Esophagus muscularis mucosa (tissue), 4 donors: ENCODE measurements around the gene PDE3A. TPM values are rescaled to one million over a fixed set of nuclear protein-coding genes. Genes with fewer than 3 reads are reported as not detected.

Source experiments
- DNase-seq: peaks from one replicate; pipeline ENCODE4 v3.0.0-alpha.2; 2017; ENCODE audit errors: extremely low spot score
- H3K27ac ChIP-seq, 4 donors: fragments of 200-600 bp; sonication (generic); replicated peaks in 1 of 4; 1 replicate in 3 of 4; 2 replicates in 1 of 4; pipeline ENCODE4 v1.5.1; 2016 to 2019; ENCODE audit warnings: mild to moderate bottlenecking in 1 of 4
- H3K27me3 ChIP-seq, 4 donors: fragments of 200-600 bp; sonication (generic); one replicate each; pipeline versions ENCODE4 v1.5.1 to v1.6.0; 2016 to 2019
- H3K36me3 ChIP-seq, 4 donors: fragments of 200-600 bp; sonication (generic); one replicate each; pipeline ENCODE4 v1.5.1; 2016 to 2019
- H3K4me1 ChIP-seq, 4 donors: fragments of 200-600 bp; sonication (generic); one replicate each; pipeline ENCODE4 v1.5.1; 2016 to 2019
- H3K4me3 ChIP-seq, 4 donors: fragments of 200-600 bp; sonication (generic); 1 replicate in 2 of 4; 2 replicates in 2 of 4; pipeline ENCODE4 v1.5.1; 2016 to 2019; ENCODE audit warnings: mild to moderate bottlenecking in 4 of 4, moderate library complexity in 1 of 4
- H3K9me3 ChIP-seq, 4 donors: fragments of 200-600 bp; sonication (generic); 1 replicate in 3 of 4; 2 replicates in 1 of 4; pipeline ENCODE4 v1.5.1; 2016 to 2019
- EP300 ChIP-seq: sonication (generic); formaldehyde crosslinking; IDR thresholded peaks from one replicate; pipeline ENCODE4 v1.6.1; 2017; ENCODE audit warnings: antibody characterized with exemption
- POLR2A ChIP-seq: fragments of 450-650 bp; IDR thresholded peaks from one replicate; pipeline ENCODE4 v1.6.1; 2017; ENCODE audit warnings: antibody characterized with exemption, moderate library complexity, mild to moderate bottlenecking, low read depth
- POLR2AphosphoS5 ChIP-seq, 2 donors: sonication (generic); formaldehyde crosslinking; IDR thresholded peaks; one replicate each; pipeline ENCODE4 v1.6.1; 2017; ENCODE audit warnings: antibody characterized with exemption in 2 of 2
- WGBS: methylation state at CpG from one replicate; pipeline ENCODE4 v1.1.5; 2018; 5-methylcytosine and 5-hydroxymethylcytosine counted together
- intact Hi-C: fragments of 100-400 bp; cut with DNase I; formaldehyde crosslinking; loops from one replicate; pipeline ENCODE4 v1.15.1; 2023
- total RNA-seq, 4 donors: library from RNA; depleted of rRNA; stranded (reverse); fragments of >200 nt; gene quantifications; one replicate each; pipeline versions ENCODE4 v1.1.0 to v1.2.1, GENCODE V29; 2016
- TF ChIP-seq, protein P1 (sequence below), 3 experiments: fragments of 200-600 bp in 2 of 3; fragments of 450-650 bp in 1 of 3; sonication (generic) in 2 of 3; IDR thresholded peaks; one replicate each; pipeline ENCODE4 v1.5.1; 2017 to 2019; ENCODE audit warnings: antibody characterized with exemption in 3 of 3, mild to moderate bottlenecking in 2 of 3, moderate library complexity in 1 of 3

Gene PDE3A
- total RNA-seq, 4 donors from 2014 or later, result 93.8 to 155 (median 106) TPM

DNA sequence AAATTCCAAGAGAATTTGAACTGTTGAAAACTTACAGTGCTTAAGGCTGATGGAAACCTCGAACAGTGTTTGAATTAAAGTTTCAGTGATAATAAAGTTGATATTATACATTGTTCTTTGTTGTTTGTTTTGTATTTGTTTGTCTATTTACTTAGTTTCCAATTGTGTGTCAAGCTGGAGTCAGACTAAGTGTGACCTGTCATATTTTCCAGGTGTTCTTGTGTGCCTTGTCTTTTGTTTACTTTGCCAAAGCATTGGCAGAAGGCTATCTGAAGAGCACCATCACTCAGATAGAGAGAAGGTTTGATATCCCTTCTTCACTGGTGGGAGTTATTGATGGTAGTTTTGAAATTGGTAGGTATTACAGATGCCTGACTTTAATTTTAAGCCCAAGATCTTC, 332.8 kb downstream of the PDE3A start:
- intact Hi-C loops, result no loop called here
- DNase-seq, result no peak
- Histone ChIP-seq H3K4me3 (no peak overlapping the region), H3K4me1 (no peaks in the 10 kb centered on the region), H3K27ac (no peak overlapping the region), H3K36me3 (no peaks in the 10 kb centered on the region), H3K9me3 (no peaks in the 10 kb centered on the region), H3K27me3 (no peaks in the 10 kb centered on the region)
- TF ChIP-seq EP300 (no peak), POLR2AphosphoS5 (IDR thresholded peaks at IDR 0.05) (no peak), POLR2A (no peak)
- TF ChIP-seq, protein P1, sequence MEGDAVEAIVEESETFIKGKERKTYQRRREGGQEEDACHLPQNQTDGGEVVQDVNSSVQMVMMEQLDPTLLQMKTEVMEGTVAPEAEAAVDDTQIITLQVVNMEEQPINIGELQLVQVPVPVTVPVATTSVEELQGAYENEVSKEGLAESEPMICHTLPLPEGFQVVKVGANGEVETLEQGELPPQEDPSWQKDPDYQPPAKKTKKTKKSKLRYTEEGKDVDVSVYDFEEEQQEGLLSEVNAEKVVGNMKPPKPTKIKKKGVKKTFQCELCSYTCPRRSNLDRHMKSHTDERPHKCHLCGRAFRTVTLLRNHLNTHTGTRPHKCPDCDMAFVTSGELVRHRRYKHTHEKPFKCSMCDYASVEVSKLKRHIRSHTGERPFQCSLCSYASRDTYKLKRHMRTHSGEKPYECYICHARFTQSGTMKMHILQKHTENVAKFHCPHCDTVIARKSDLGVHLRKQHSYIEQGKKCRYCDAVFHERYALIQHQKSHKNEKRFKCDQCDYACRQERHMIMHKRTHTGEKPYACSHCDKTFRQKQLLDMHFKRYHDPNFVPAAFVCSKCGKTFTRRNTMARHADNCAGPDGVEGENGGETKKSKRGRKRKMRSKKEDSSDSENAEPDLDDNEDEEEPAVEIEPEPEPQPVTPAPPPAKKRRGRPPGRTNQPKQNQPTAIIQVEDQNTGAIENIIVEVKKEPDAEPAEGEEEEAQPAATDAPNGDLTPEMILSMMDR (IDR thresholded peaks at IDR 0.05), result no peak
- WGBS, result 87% methylated on average over 1 of the region's 1 CpG

DNA sequence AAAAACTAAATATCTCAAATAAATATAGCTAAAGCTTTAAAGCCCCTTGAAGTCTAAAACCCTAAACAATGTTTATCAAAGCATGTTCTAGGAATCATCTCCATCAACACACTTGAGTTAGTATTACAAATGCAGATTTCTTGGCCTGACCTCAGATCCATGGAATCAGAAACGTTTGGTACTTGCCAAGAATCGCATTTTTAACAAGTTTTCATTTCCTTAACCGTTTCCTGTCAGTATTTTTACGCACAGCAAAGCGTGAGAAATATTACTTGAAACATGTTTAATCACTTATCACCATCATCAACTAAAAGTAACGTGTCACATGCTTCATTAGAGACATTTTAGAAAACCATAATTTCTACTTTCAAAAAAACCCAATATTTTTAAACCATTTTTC, 336.5 kb downstream of the PDE3A start:
- Histone ChIP-seq H3K4me3 (no peak overlapping the region), H3K27ac (no peak overlapping the region), H3K4me1 (no peaks in the 10 kb centered on the region), H3K36me3 (no peaks in the 10 kb centered on the region), H3K27me3 (no peaks in the 10 kb centered on the region), H3K9me3 (no peaks in the 10 kb centered on the region)
- no peak for DNase-seq
- 62% methylated on average over 6 of the region's 6 CpGs for WGBS
- TF ChIP-seq EP300 (no peak), POLR2A (no peak), POLR2AphosphoS5 (IDR thresholded peaks at IDR 0.05) (no peak)
- TF ChIP-seq, protein P1 (IDR thresholded peaks at IDR 0.05), result no peak
- intact Hi-C loops, result no loop called here

DNA sequence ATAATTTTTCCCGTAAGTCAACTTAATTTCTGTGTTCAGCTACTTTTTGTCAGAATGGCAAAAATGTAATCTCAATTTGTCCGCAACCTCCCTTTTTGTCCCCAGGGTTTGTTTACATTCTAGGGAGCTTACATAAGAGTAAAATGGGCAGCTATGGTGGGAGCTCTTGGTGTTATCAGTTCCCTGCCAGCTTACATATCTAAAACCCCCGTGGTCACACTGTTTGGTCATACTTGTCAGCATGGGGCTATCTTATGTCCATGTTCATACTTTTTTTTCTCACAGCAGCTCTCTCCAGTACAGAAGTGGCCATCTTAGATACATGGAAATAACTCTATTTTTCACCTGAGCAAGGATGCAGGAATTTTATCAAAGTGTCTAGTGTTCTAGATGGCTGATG, 343.5 kb downstream of the PDE3A start:
- intact Hi-C loops, result no loop called here
- 59% methylated on average over 3 of the region's 3 CpGs for WGBS
- no peak for DNase-seq

DNA sequence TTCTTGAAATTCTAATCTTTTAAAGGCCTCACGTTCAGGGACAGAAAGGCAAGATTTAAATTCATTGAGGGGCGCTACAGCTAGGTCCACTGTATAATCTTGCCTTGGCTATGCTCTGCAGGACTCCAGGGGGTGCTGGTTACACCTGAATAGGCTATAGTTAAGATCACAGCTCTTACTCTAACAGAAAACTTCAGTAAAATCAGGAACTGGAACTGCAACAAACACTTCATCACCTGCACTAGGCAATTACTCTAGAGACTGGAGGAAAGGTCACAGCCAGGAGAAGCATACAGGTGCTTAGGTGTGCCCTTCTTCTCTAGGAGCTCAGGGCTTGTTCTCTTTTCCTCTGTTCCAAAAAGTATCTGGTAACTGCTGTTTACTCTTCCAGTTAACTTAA, 347.7 kb downstream of the PDE3A start:
- Histone ChIP-seq H3K9me3 (no peaks in the 10 kb centered on the region), H3K4me1 (no peaks in the 10 kb centered on the region), H3K27me3 (no peaks in the 10 kb centered on the region), H3K36me3 (no peaks in the 10 kb centered on the region), H3K4me3 (no peak overlapping the region), H3K27ac (no peak overlapping the region)
- intact Hi-C loops, result no loop called here
- WGBS, result 58% methylated on average over 2 of the region's 2 CpGs
- DNase-seq, result no peak
- no peak for TF ChIP-seq EP300

More for the DNA sequence above, 343.5 kb downstream of the PDE3A start:
- H3K4me3 ChIP-seq, result no peak overlapping the region
- no peaks in the 10 kb centered on the region for H3K4me1 ChIP-seq
- H3K9me3 ChIP-seq, result no peaks in the 10 kb centered on the region
- no peaks in the 10 kb centered on the region for H3K36me3 ChIP-seq
- H3K27ac ChIP-seq, result no peak overlapping the region
- no peaks in the 10 kb centered on the region for H3K27me3 ChIP-seq
- TF ChIP-seq, protein P1 (IDR thresholded peaks at IDR 0.05), result no peak
- TF ChIP-seq POLR2AphosphoS5 (IDR thresholded peaks at IDR 0.05), result no peak
- no peak for TF ChIP-seq EP300
- TF ChIP-seq POLR2A, result no peak

DNA sequence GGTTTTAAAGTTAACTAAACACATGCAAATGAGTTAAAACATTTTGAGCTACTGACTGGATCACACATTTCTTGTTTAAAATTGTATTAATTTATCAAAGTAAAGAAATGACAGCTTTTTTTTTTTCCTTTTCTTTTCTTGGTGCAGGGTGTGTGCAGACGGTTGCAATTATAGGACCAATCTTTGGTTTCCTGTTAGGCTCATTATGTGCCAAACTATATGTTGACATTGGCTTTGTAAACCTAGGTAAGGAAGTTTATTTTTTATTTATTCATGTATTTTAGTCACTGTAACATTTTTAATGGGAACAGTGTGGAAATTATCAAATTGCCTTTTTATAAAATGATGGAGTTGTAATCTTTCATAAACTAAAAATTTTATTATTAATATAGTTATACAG, 348.6 kb downstream of the PDE3A start:
- no peaks in the 10 kb centered on the region for H3K27me3 ChIP-seq
- TF ChIP-seq, protein P1 (IDR thresholded peaks at IDR 0.05), result no peak
- no peak for TF ChIP-seq EP300
- no peak for TF ChIP-seq POLR2A
- TF ChIP-seq POLR2AphosphoS5 (IDR thresholded peaks at IDR 0.05), result no peak
- no peaks in the 10 kb centered on the region for H3K9me3 ChIP-seq
- DNase-seq, result no peak
- intact Hi-C loops, result no loop called here
- H3K4me3 ChIP-seq, result no peak overlapping the region
- no peaks in the 10 kb centered on the region for H3K36me3 ChIP-seq
- no peaks in the 10 kb centered on the region for H3K4me1 ChIP-seq
- WGBS, result 88% methylated on average over 1 of the region's 1 CpG
- H3K27ac ChIP-seq, result no peak overlapping the region
